HepG2 (cell line): ENCODE measurements around the gene SIAH1. TPM values are rescaled to one million over a fixed set of nuclear protein-coding genes. Genes with fewer than 3 reads are reported as not detected.
A peak's percentile ranks its signal among the peaks of the same experiment; 100 is the strongest.

Experiments
- ARNT2 ChIP-seq: sonication (generic); formaldehyde crosslinking; IDR thresholded peaks from 2 replicates; pipeline ENCODE4 v1.8.0; 2022; ENCODE audit warnings: mild to moderate bottlenecking, low read depth, missing genetic modification reagents, moderate library complexity
- PAX8 ChIP-seq: sonication (generic); formaldehyde crosslinking; IDR thresholded peaks from 2 replicates; pipeline ENCODE4 v1.8.0; 2022; ENCODE audit warnings: mild to moderate bottlenecking, missing genetic modification reagents, borderline replicate concordance
- RBM22 ChIP-seq: fragments of 200-400 bp; formaldehyde crosslinking; optimal IDR thresholded peaks from 2 replicates; pipeline ENCODE3; 2017; ENCODE audit warnings: mild to moderate bottlenecking, low read length, moderate library complexity
- SMARCC2 ChIP-seq: fragments of 450-650 bp; IDR thresholded peaks from 2 replicates; pipeline ENCODE4 v1.6.1; 2017; ENCODE audit warnings: antibody characterized with exemption, mild to moderate bottlenecking
- SOX5 ChIP-seq: IDR thresholded peaks from 2 replicates; pipeline ENCODE4 v1.6.1; 2016; ENCODE audit warnings: borderline replicate concordance
- THAP8 ChIP-seq: sonication (generic); formaldehyde crosslinking; IDR thresholded peaks from 2 replicates; pipeline ENCODE4 v1.5.1; 2020; ENCODE audit warnings: missing genetic modification reagents, mild to moderate bottlenecking, borderline replicate concordance
- ZBTB39 ChIP-seq: sonication (generic); formaldehyde crosslinking; IDR thresholded peaks from 2 replicates; pipeline ENCODE4 v1.5.0; 2020; ENCODE audit warnings: missing genetic modification reagents
- ZMYM4 ChIP-seq: sonication (generic); formaldehyde crosslinking; IDR thresholded peaks from 2 replicates; pipeline ENCODE4 v1.8.1; 2023; ENCODE audit warnings: mild to moderate bottlenecking, missing genetic modification reagents
- ZNF605 ChIP-seq: sonication (generic); formaldehyde crosslinking; IDR thresholded peaks from 2 replicates; pipeline ENCODE4 v1.8.0; 2022; ENCODE audit warnings: mild to moderate bottlenecking, missing genetic modification reagents
- polyA plus RNA-seq, 8 experiments: library from polyadenylated mRNA; depleted of rRNA in 3 of 8; stranded (reverse) in 7 of 8; unstranded in 1 of 8; fragments of >200 nt; fragmentation: Illumina TruSeq in 4 of 8; extraction: Trizol in 4 of 8; gene quantifications; 2 replicates each; pipeline versions ENCODE4 v1.2.1 to v1.2.3, GENCODE V29; 2011 to 2016; ENCODE audit warnings: low read depth in 4 of 8, missing spikeins in 1 of 8, mixed read lengths in 1 of 8; ENCODE audit not compliant: insufficient read depth in 1 of 8
- total RNA-seq, 5 experiments: library from RNA; depleted of rRNA; stranded (reverse); fragments of >200 nt; fragmentation: Illumina TruSeq; extraction: Trizol; gene quantifications; 2 replicates each; pipeline ENCODE4 v1.2.3, GENCODE V29; 2016; ENCODE audit warnings: low read depth in 1 of 5

The SIAH1 gene
- total and polyA plus RNA-seq, 2 of the 13 experiments (the other 11 are each of a cell fraction or from before 2014, with no cell fraction given): 16.0 to 28.6 TPM

GRCh38 chr16:48354877-48355855 is 30.0 kb downstream of the SIAH1 start (continued):
- no peak for TF ChIP-seq SMARCC2
- no peak for TF ChIP-seq PAX8 (CRISPR knock-in tag)
- no peak for TF ChIP-seq THAP8
- no peak for TF ChIP-seq ARNT2 (CRISPR knock-in tag)
- TF ChIP-seq SOX5 (CRISPR knock-in tag): no peak
- TF ChIP-seq ZMYM4 (CRISPR knock-in tag): no peak
- TF ChIP-seq ZBTB39: no peak
- peak; percentile 98 for TF ChIP-seq RBM22
- TF ChIP-seq ZNF605 (CRISPR knock-in tag): no peak
